Tongue (tissue), 2 donors: ENCODE measurements around the gene SACS. TPM values are rescaled to one million over a fixed set of nuclear protein-coding genes. Genes with fewer than 3 reads are reported as not detected.
A peak's percentile ranks its signal among the peaks of the same experiment; 100 is the strongest.

ENCODE experiments used
- DNase-seq: peaks from one replicate; pipeline ENCODE4 v3.0.0-alpha.2; 2015
- total RNA-seq: library from RNA; depleted of rRNA; stranded (reverse); fragments of >200 nt; gene quantifications from one replicate; pipeline ENCODE4 v1.2.3, GENCODE V29; 2014

Gene SACS
- 276 TPM for total RNA-seq

- DNase-seq, result peak; percentile 76
These were observed at the start of gene SACS for GRCh38 chr13:23433171-23434153. Gene SACS (minus strand): TSS chr13:23433702. CDS start chr13:23411239, 22,463 bp downstream.

- DNase-seq, result no peak
These were observed 46.8 kb upstream of the SACS start for GRCh38 chr13:23480324-23480723.

- no peak for DNase-seq
These were observed 43.6 kb upstream of the SACS start for GRCh38 chr13:23477101-23477500.

GRCh38 chr13:23473221-23473620 is 39.7 kb upstream of the SACS start:
- DNase-seq, result no peak

- DNase-seq, result no peak
These were observed 38.7 kb upstream of the SACS start for GRCh38 chr13:23472189-23472588.

GRCh38 chr13:23470790-23471614 is 37.5 kb upstream of the SACS start:
- no peak for DNase-seq

- DNase-seq, result peak; percentile 65
These were observed 36.5 kb upstream of the SACS start for GRCh38 chr13:23469951-23470421.

GRCh38 chr13:23468811-23469210 is 35.3 kb upstream of the SACS start:
- DNase-seq, result no peak

- no peak for DNase-seq
These were observed 34.4 kb upstream of the SACS start for GRCh38 chr13:23467932-23468278.

GRCh38 chr13:23467048-23467931 is 33.8 kb upstream of the SACS start:
- DNase-seq, result no peak

- DNase-seq, result peak; percentile 92
These were observed 32.9 kb upstream of the SACS start for GRCh38 chr13:23466144-23467002.

- DNase-seq, result no peak
These were observed 30.2 kb upstream of the SACS start for GRCh38 chr13:23463661-23464060.

- no peak for DNase-seq
These were observed 29.5 kb upstream of the SACS start for GRCh38 chr13:23462815-23463559.

GRCh38 chr13:23461544-23461943 is 28.0 kb upstream of the SACS start:
- no peak for DNase-seq

- DNase-seq, result no peak
These were observed 27.4 kb upstream of the SACS start for GRCh38 chr13:23460921-23461320.

- no peak for DNase-seq
These were observed 26.8 kb upstream of the SACS start for GRCh38 chr13:23460309-23460708.

- no peak for DNase-seq
These were observed 25.5 kb upstream of the SACS start for GRCh38 chr13:23458989-23459388.

- peak; percentile 58 for DNase-seq
These were observed 23.1 kb upstream of the SACS start for GRCh38 chr13:23456437-23457210.
